HG03354 (cell line): Measurements from ENCODE around the gene CTIF.

ENCODE experiments used
- ATAC-seq: cut with Tn5 transposase; IDR thresholded peaks from one replicate; pipeline ENCODE4 v1.9.1; 2021; ENCODE audit warnings: mild to moderate bottlenecking; ENCODE audit not compliant: unreplicated experiment, poor library complexity, severe bottlenecking

The CTIF gene

GRCh38 chr18:48571639-48572384 lies 33.0 kb downstream of the CTIF start:
- no peak for ATAC-seq

- no peak for ATAC-seq
Measured at GRCh38 chr18:48572402-48573126, 33.7 kb downstream of the CTIF start.

GRCh38 chr18:48573632-48574283 lies 34.9 kb downstream of the CTIF start:
- no peak for ATAC-seq

GRCh38 chr18:48574667-48575300 lies 36.0 kb downstream of the CTIF start:
- no peak for ATAC-seq

- no peak for ATAC-seq
Measured at GRCh38 chr18:48575301-48575657, 36.4 kb downstream of the CTIF start.

GRCh38 chr18:48575658-48576456 lies 37.0 kb downstream of the CTIF start:
- no peak for ATAC-seq

GRCh38 chr18:48576457-48576771 lies 37.6 kb downstream of the CTIF start:
- ATAC-seq: no peak

- ATAC-seq: no peak
Measured at GRCh38 chr18:48577478-48578190, 38.8 kb downstream of the CTIF start.

GRCh38 chr18:48578289-48578688 lies 39.5 kb downstream of the CTIF start:
- no peak for ATAC-seq

- no peak for ATAC-seq
Measured at GRCh38 chr18:48580066-48580465, 41.2 kb downstream of the CTIF start.

- ATAC-seq: no peak
Measured at GRCh38 chr18:48580782-48581181, 42.0 kb downstream of the CTIF start.

- ATAC-seq: no peak
Measured at GRCh38 chr18:48581206-48581605, 42.4 kb downstream of the CTIF start.

- no peak for ATAC-seq
Measured at GRCh38 chr18:48581941-48582340, 43.1 kb downstream of the CTIF start.

GRCh38 chr18:48582946-48583345 lies 44.1 kb downstream of the CTIF start:
- no peak for ATAC-seq

GRCh38 chr18:48583573-48583972 lies 44.7 kb downstream of the CTIF start:
- no peak for ATAC-seq

GRCh38 chr18:48589797-48590519 lies 51.1 kb downstream of the CTIF start:
- no peak for ATAC-seq

GRCh38 chr18:48590678-48591077 lies 51.8 kb downstream of the CTIF start:
- no peak for ATAC-seq

GRCh38 chr18:48592540-48593171 lies 53.8 kb downstream of the CTIF start:
- ATAC-seq: no peak
